ENCODE measurements around the gene ALK. TPM values are rescaled to one million over a fixed set of nuclear protein-coding genes. Genes with fewer than 3 reads are reported as not detected.

Gene ALK
- polyA plus RNA-seq, 1 of the 3 experiments (the other 2 are of a cell fraction), result 0.30 TPM

DNA sequence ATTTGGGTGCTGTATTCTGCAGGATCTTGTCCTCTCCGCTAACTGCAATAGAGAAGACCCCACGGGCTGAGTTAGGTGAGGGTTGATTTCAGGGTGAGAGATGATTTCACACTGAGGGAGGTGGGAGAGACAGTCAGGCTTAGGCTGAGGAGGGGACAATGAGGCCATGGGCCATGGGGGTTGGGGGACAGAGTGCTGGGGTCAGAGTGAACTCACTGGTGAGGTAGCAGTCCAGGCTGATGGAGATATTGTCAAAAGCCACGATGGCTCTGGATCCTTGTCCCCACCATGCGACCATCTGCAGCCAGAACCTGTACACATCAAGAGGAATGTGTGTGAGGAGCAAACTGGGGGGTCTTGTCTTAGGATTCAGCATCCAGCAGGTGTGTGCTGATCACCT, 646.2 kb downstream of the ALK start:
- TF ChIP-seq SMC3 (IDR thresholded peaks at IDR 0.05; ENCODE audit: low read depth, low read length) (no peak), FOXM1 (IDR thresholded peaks at IDR 0.05; ENCODE audit: low read depth) (no peak), FOXJ3 (CRISPR knock-in tag; IDR thresholded peaks at IDR 0.05) (no peak), RAD21 (IDR thresholded peaks at IDR 0.05; ENCODE audit: low read length) (no peak), TCF12 (IDR thresholded peaks at IDR 0.05) (no peak), YY1 (IDR thresholded peaks at IDR 0.05; ENCODE audit: low read depth) (no peak), EP300 (IDR thresholded peaks at IDR 0.05; ENCODE audit: borderline replicate concordance in 1 of 2, low read depth in 1 of 2, low read length in 1 of 2) (no peak), FOSL2 (IDR thresholded peaks at IDR 0.05; ENCODE audit: borderline replicate concordance, low read depth) (no peak), ZBTB33 (IDR thresholded peaks at IDR 0.05; ENCODE audit: borderline replicate concordance, low read depth) (no peak), TAF1 (IDR thresholded peaks at IDR 0.05; ENCODE audit: borderline replicate concordance, low read depth, low read length) (no peak), GATA2 (CRISPR knock-in tag; IDR thresholded peaks at IDR 0.05) (no peak)
- TF ChIP-seq, protein P1, sequence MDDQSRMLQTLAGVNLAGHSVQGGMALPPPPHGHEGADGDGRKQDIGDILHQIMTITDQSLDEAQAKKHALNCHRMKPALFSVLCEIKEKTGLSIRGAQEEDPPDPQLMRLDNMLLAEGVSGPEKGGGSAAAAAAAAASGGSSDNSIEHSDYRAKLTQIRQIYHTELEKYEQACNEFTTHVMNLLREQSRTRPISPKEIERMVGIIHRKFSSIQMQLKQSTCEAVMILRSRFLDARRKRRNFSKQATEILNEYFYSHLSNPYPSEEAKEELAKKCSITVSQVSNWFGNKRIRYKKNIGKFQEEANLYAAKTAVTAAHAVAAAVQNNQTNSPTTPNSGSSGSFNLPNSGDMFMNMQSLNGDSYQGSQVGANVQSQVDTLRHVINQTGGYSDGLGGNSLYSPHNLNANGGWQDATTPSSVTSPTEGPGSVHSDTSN (IDR thresholded peaks at IDR 0.05), result no peak
- no peak overlapping the region for H3K4me3 ChIP-seq (ENCODE audit: low read depth in 2 of 2, low read length in 1 of 2)
- ChIA-PET CTCF (interaction anchor here (0.6 to 3.9 kb wide), 10 partner anchors 13 to 752 kb away, joined by 3 to 28 read pairs (median 4); no protein-coding TSS in a partner anchor), POLR2A (interaction anchor here (0.9 to 4.3 kb wide), 3 partner anchors 13 to 243 kb away, joined by 3 to 28 read pairs (median 4); no protein-coding TSS in a partner anchor)
- H3K9me2 ChIP-seq, result no peaks in the 10 kb centered on the region
- peaks cover 17% of the 10 kb centered on the region; the same call in 1 of the 2 replicates for H3K27me3 ChIP-seq (ENCODE audit: insufficient read depth)
- H3K27ac ChIP-seq (ENCODE audit: low read depth in 2 of 2, low read length in 1 of 2), result peak overlapping the region in 1 of 2 experiments; percentile 100; a peak in 2 of 4 replicates
- H3K9me3 ChIP-seq, result no peaks in the 10 kb centered on the region
- no peak overlapping the region for H3K9ac ChIP-seq
- DNase-seq, result no peak
- no peaks in the 10 kb centered on the region for H4K20me1 ChIP-seq (ENCODE audit: insufficient read depth)
- H3K79me2 ChIP-seq (ENCODE audit: insufficient read depth), result no peaks in the 10 kb centered on the region
- no peaks in the 10 kb centered on the region for H3F3A ChIP-seq (replicated peaks; ENCODE audit: insufficient read depth)
- no peak overlapping the region for H2AFZ ChIP-seq (ENCODE audit: low read depth)
- no peaks in the 10 kb centered on the region for H3K36me3 ChIP-seq (replicated peaks in 1 of 2; ENCODE audit: control insufficient read depth in 1 of 2, insufficient read depth in 2 of 2, low read length in 1 of 2)
- WGBS (ENCODE audit: low lambda C conversion rate), result 33% methylated on average over 4 of the region's 4 CpGs
- no peak overlapping the region for H3K4me2 ChIP-seq
- peaks cover 0 to 87% of the 10 kb centered on the region in 2 experiments; a peak in 3 of 4 replicates for H3K4me1 ChIP-seq (ENCODE audit: control insufficient read depth in 1 of 2, insufficient read depth in 2 of 2, low read depth in 1 of 2, low read length in 1 of 2)

GRCh38 chr2:29273685-29274611, 647.4 kb downstream of the ALK start:
- Histone ChIP-seq H3K9ac (no peak overlapping the region), H3K9me2 (no peaks in the 10 kb centered on the region), H3F3A (replicated peaks; ENCODE audit: insufficient read depth) (no peaks in the 10 kb centered on the region), H4K20me1 (ENCODE audit: insufficient read depth) (no peaks in the 10 kb centered on the region), H3K27ac (ENCODE audit: low read depth in 2 of 2, low read length in 1 of 2) (peak overlapping the region in 1 of 2 experiments; percentile 100; a peak in 2 of 4 replicates), H3K36me3 (replicated peaks in 1 of 2; ENCODE audit: control insufficient read depth in 1 of 2, insufficient read depth in 2 of 2, low read length in 1 of 2) (no peaks in the 10 kb centered on the region), H3K4me1 (ENCODE audit: control insufficient read depth in 1 of 2, insufficient read depth in 2 of 2, low read depth in 1 of 2, low read length in 1 of 2) (peaks cover 2 to 86% of the 10 kb centered on the region in 2 experiments; a peak in 3 of 4 replicates), H3K27me3 (ENCODE audit: insufficient read depth) (peaks cover 17% of the 10 kb centered on the region; the same call in 1 of the 2 replicates), H3K4me2 (no peak overlapping the region), H3K9me3 (no peaks in the 10 kb centered on the region), H2AFZ (ENCODE audit: low read depth) (no peak overlapping the region), H3K79me2 (ENCODE audit: insufficient read depth) (no peaks in the 10 kb centered on the region), H3K4me3 (ENCODE audit: low read depth in 2 of 2, low read length in 1 of 2) (no peak overlapping the region)
- 24% methylated on average over 6 of the region's 6 CpGs for WGBS (ENCODE audit: low lambda C conversion rate)
- POLR2A ChIA-PET, result interaction anchor here (0.6 to 4.3 kb wide), 9 partner anchors 12 to 647 kb away, joined by 3 to 28 read pairs (median 4); no protein-coding TSS in a partner anchor
- peak; percentile 80 for DNase-seq
- CTCF ChIA-PET, result interaction anchor here (0.9 to 3.9 kb wide), 11 partner anchors 11 to 753 kb away, joined by 3 to 28 read pairs (median 4); no protein-coding TSS in a partner anchor
- TF ChIP-seq CHD2 (IDR thresholded peaks at IDR 0.05; ENCODE audit: low read length, partially characterized antibody), result peak; percentile 81
- no peak; the same call in 1 of the 2 replicates for TF ChIP-seq SMC3 (IDR thresholded peaks at IDR 0.05; ENCODE audit: low read depth, low read length)
- TF ChIP-seq ZBTB33 (IDR thresholded peaks at IDR 0.05; ENCODE audit: borderline replicate concordance, low read depth), result no peak
- TF ChIP-seq FOXM1 (IDR thresholded peaks at IDR 0.05; ENCODE audit: low read depth), result no peak
- TF ChIP-seq MEF2A (IDR thresholded peaks at IDR 0.05; ENCODE audit: borderline replicate concordance, low read depth), result no peak
- no peak for TF ChIP-seq ELF1 (IDR thresholded peaks at IDR 0.05)
- no peak for TF ChIP-seq TAF1 (IDR thresholded peaks at IDR 0.05; ENCODE audit: borderline replicate concordance, low read depth, low read length)
- TF ChIP-seq GABPA (IDR thresholded peaks at IDR 0.05; ENCODE audit: low read depth), result no peak
- TF ChIP-seq USF1 (IDR thresholded peaks at IDR 0.05; ENCODE audit: borderline replicate concordance, low read depth), result no peak
- TF ChIP-seq, protein P1 (IDR thresholded peaks at IDR 0.05), result no peak
